Measurements from ENCODE around the gene SCYGR3. TPM values are rescaled to one million over a fixed set of nuclear protein-coding genes. Genes with fewer than 3 reads are reported as not detected.

The SCYGR3 gene
- total and polyA plus RNA-seq, 2 experiments from 2014 or later: not detected

GRCh38 chr2:227610123-227610522 is 4.5 kb downstream of the SCYGR3 start:
- no peaks in the 10 kb centered on the region for H3F3A ChIP-seq (replicated peaks; ENCODE audit: low read depth)
- no peak overlapping the region for H3K4me3 ChIP-seq
- no peak overlapping the region for H2AFZ ChIP-seq
- Mint-ChIP-seq H3K27me3 (ENCODE audit: insufficient read depth, low read depth, poor library complexity) (no peaks in the 10 kb centered on the region), H3K4me1 (no peaks in the 10 kb centered on the region), H3K9me3 (no peaks in the 10 kb centered on the region), H3K36me3 (ENCODE audit: low read depth) (no peaks in the 10 kb centered on the region), H3K27ac (no peak overlapping the region), H3K4me3 (no peak overlapping the region)
- no peak overlapping the region for H3K4me2 ChIP-seq
- TF ChIP-seq, protein P1, sequence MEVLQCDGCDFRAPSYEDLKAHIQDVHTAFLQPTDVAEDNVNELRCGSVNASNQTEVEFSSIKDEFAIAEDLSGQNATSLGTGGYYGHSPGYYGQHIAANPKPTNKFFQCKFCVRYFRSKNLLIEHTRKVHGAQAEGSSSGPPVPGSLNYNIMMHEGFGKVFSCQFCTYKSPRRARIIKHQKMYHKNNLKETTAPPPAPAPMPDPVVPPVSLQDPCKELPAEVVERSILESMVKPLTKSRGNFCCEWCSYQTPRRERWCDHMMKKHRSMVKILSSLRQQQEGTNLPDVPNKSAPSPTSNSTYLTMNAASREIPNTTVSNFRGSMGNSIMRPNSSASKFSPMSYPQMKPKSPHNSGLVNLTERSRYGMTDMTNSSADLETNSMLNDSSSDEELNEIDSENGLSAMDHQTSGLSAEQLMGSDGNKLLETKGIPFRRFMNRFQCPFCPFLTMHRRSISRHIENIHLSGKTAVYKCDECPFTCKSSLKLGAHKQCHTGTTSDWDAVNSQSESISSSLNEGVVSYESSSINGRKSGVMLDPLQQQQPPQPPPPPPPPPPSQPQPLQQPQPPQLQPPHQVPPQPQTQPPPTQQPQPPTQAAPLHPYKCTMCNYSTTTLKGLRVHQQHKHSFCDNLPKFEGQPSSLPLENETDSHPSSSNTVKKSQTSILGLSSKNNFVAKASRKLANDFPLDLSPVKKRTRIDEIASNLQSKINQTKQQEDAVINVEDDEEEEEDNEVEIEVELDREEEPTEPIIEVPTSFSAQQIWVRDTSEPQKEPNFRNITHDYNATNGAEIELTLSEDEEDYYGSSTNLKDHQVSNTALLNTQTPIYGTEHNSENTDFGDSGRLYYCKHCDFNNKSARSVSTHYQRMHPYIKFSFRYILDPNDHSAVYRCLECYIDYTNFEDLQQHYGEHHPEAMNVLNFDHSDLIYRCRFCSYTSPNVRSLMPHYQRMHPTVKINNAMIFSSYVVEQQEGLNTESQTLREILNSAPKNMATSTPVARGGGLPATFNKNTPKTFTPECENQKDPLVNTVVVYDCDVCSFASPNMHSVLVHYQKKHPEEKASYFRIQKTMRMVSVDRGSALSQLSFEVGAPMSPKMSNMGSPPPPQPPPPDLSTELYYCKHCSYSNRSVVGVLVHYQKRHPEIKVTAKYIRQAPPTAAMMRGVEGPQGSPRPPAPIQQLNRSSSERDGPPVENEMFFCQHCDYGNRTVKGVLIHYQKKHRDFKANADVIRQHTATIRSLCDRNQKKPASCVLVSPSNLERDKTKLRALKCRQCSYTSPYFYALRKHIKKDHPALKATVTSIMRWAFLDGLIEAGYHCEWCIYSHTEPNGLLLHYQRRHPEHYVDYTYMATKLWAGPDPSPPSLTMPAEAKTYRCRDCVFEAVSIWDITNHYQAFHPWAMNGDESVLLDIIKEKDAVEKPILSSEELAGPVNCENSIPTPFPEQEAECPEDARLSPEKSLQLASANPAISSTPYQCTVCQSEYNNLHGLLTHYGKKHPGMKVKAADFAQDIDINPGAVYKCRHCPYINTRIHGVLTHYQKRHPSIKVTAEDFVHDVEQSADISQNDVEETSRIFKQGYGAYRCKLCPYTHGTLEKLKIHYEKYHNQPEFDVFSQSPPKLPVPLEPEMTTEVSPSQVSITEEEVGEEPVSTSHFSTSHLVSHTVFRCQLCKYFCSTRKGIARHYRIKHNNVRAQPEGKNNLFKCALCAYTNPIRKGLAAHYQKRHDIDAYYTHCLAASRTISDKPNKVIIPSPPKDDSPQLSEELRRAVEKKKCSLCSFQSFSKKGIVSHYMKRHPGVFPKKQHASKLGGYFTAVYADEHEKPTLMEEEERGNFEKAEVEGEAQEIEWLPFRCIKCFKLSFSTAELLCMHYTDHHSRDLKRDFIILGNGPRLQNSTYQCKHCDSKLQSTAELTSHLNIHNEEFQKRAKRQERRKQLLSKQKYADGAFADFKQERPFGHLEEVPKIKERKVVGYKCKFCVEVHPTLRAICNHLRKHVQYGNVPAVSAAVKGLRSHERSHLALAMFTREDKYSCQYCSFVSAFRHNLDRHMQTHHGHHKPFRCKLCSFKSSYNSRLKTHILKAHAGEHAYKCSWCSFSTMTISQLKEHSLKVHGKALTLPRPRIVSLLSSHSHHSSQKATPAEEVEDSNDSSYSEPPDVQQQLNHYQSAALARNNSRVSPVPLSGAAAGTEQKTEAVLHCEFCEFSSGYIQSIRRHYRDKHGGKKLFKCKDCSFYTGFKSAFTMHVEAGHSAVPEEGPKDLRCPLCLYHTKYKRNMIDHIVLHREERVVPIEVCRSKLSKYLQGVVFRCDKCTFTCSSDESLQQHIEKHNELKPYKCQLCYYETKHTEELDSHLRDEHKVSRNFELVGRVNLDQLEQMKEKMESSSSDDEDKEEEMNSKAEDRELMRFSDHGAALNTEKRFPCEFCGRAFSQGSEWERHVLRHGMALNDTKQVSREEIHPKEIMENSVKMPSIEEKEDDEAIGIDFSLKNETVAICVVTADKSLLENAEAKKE (CRISPR knock-in tag; IDR thresholded peaks at IDR 0.05): no peak
- TF ChIP-seq, protein P2, sequence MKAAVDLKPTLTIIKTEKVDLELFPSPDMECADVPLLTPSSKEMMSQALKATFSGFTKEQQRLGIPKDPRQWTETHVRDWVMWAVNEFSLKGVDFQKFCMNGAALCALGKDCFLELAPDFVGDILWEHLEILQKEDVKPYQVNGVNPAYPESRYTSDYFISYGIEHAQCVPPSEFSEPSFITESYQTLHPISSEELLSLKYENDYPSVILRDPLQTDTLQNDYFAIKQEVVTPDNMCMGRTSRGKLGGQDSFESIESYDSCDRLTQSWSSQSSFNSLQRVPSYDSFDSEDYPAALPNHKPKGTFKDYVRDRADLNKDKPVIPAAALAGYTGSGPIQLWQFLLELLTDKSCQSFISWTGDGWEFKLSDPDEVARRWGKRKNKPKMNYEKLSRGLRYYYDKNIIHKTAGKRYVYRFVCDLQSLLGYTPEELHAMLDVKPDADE (IDR thresholded peaks at IDR 0.05): no peak
- TF ChIP-seq ZNF331 (CRISPR knock-in tag; IDR thresholded peaks at IDR 0.05; ENCODE audit: low read depth): no peak
- TF ChIP-seq CTCF (conservative IDR thresholded peaks at IDR 0.05; ENCODE audit: low read depth in 2 of 2): no peak
- no peak for TF ChIP-seq CREB1 (CRISPR knock-in tag; IDR thresholded peaks at IDR 0.05; ENCODE audit: low read depth)
- TF ChIP-seq EZH2 (IDR thresholded peaks at IDR 0.05; ENCODE audit: low read depth, unreplicated experiment): no peak
- no peak for TF ChIP-seq ZNF114 (CRISPR knock-in tag; IDR thresholded peaks at IDR 0.05)
- no peak for TF ChIP-seq JUNB (IDR thresholded peaks at IDR 0.05; ENCODE audit: unreplicated experiment)
- no peak for TF ChIP-seq REST (IDR thresholded peaks at IDR 0.05; ENCODE audit: unreplicated experiment)
- no peak for TF ChIP-seq POLR2AphosphoS5 (IDR thresholded peaks at IDR 0.05; ENCODE audit: low read depth)
- TF ChIP-seq NANOG (IDR thresholded peaks at IDR 0.05; ENCODE audit: borderline replicate concordance): no peak
- TF ChIP-seq EZH2phosphoT487 (IDR thresholded peaks at IDR 0.05; ENCODE audit: unreplicated experiment): no peak
- no peak for TF ChIP-seq STAT1 (IDR thresholded peaks at IDR 0.05; ENCODE audit: unreplicated experiment)
- H3K27me3 ChIP-seq (ENCODE audit: insufficient read depth): no peaks in the 10 kb centered on the region
- DNase-seq (ENCODE audit: low spot score) (no peak), ATAC-seq (no peak)
- no peaks in the 10 kb centered on the region for H3K36me3 ChIP-seq (ENCODE audit: insufficient read depth)
- H3K27ac ChIP-seq (ENCODE audit: low read depth): no peak overlapping the region
- no peaks in the 10 kb centered on the region for H3K9me2 ChIP-seq (ENCODE audit: insufficient read depth)
- H3K79me2 ChIP-seq (replicated peaks; ENCODE audit: insufficient read depth): no peaks in the 10 kb centered on the region
- H3K4me1 ChIP-seq (ENCODE audit: insufficient read depth): no peaks in the 10 kb centered on the region
- no peaks in the 10 kb centered on the region; the same call in 1 of the 2 replicates for H4K20me1 ChIP-seq (replicated peaks; ENCODE audit: insufficient read depth)

Measured in GM23338 (cell line).